ENCODE measurements around the gene LSAMP.
"Not testable (repeated sequence)": the region's sequence is repeated elsewhere in the genome, so short reads cannot be mapped to it uniquely, and the experiment has no call there.

Gene LSAMP

DNA sequence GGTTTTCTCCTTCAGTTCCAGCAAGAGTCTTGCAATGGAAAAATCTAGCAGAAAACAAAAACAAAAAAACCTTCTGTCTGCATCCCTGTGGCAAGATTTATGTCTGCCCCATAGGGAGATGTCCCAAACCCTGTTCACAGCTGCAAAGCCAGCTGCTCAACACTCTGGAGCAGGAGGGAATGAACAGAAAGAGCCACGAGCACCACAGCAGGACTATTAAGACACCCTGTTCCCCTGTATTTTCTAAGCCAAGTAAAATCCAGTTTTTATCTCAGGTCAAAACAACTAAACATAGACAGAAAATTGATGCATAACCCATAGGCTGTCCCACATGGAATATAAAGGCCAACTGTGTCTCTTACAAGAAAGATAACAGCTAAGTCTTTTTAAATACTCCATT is 357.9 kb downstream of the LSAMP start:
- DNase-seq = no peak

DNA sequence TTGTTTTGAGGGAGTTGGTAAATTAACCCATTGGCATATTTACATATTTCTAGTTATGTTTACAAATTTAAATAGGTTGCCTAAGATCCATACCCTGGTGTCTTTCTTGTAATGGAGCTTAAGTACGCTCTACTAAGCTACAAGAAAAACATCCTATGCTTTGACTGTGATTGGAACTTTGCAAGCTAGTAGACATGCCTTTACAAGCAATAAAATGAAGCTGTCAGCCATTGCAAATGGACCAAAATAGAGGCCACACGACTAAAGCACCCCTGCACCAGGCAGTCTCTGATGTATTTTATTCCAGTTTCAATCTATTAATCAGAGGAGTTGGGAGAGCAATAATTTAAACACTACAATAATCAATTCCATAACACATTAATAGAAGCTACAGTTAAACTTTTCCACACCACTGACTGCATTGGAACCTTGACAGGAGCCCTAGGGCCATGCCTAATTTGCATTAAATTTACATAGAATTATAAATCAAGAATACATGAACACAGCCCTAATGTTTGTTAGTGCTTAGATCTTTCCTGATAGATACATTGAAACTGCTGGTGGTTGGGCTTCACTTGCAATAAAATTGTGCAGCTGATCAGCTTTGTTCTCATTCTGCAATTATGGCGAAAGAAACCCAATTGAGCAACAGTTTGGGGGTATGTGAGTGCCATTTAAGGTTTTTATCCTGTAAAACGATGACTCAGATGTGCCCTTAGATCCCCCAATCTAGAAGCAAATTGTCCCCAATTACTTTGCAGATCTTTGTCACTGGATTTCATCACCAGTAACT is 360.1 kb downstream of the LSAMP start:
- no peak for DNase-seq

DNA sequence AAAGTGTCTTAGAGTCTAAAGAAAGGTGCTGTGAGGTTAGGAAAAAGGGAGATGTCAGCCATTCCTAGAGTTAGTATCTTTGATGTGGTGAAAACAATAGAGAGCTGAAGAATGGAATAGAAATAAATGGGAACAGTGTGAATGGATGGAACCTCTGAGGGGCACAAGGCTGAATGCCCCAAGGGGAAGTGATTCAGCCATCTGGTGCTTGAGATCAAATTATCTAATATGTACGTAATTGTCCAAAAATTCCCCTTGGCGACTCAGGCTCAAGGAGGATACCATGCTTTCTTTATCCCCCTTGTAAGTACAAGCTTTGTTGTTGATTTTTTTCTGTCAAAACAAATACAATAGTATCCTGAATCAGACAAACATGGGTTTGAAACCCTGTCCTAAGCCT is 361.6 kb downstream of the LSAMP start:
- DNase-seq = no peak

DNA sequence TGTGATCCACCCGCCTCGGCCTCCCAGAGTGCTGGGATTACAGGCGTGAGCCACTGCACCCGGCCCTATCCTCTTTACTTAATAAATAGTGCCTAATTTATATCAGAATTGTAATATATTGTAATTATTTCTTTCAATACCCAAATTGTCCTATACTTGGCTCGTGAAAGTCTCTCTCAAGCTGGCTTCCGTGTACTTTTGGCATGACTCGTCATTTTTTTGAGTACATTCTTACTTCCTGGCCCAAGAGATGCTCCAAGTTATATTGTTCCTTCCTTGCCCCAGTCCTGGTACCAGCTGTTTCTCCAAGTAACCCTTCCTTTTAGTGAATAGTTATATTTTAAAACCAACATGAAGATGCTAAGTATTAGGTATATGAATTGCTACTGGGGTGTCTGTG is 366.7 kb downstream of the LSAMP start:
- DNase-seq = no peak

DNA sequence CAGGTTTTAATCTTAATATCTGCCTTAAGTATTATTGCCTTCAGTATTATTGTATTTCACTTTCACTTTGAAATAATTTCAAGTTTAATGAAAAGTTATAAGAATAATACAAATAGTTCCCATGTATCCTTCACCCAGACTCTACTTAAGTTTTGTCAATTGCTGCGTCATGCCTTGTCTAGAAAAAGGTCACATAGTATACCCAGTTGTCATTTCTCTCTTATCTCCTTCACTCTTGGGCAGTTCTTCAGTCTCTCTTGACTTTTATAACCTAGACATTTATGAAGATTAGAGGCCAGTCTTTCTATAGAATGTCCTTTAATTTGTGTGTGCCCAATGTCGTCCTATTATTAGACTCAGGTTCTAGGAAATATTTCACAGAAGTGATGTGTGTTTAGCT is 367.7 kb downstream of the LSAMP start:
- DNase-seq = no peak

DNA sequence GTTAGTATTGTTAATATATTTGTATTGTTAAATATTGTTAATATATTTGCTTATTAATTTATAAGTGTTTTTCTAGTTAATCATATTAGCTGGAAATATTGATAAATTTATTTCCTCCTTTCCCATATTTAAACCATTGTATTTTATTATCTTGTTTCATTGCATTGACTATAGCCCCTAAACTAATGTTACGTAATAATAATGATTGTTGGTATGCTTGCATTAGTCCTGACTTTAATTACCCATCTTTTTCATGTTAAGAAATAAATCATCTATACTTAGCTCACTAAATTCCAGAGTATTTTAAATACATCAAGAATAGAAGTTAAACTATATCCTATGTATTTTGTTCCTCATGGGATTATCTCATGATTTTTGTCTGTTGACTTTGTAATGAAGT is 368.2 kb downstream of the LSAMP start:
- no peak for DNase-seq

DNA sequence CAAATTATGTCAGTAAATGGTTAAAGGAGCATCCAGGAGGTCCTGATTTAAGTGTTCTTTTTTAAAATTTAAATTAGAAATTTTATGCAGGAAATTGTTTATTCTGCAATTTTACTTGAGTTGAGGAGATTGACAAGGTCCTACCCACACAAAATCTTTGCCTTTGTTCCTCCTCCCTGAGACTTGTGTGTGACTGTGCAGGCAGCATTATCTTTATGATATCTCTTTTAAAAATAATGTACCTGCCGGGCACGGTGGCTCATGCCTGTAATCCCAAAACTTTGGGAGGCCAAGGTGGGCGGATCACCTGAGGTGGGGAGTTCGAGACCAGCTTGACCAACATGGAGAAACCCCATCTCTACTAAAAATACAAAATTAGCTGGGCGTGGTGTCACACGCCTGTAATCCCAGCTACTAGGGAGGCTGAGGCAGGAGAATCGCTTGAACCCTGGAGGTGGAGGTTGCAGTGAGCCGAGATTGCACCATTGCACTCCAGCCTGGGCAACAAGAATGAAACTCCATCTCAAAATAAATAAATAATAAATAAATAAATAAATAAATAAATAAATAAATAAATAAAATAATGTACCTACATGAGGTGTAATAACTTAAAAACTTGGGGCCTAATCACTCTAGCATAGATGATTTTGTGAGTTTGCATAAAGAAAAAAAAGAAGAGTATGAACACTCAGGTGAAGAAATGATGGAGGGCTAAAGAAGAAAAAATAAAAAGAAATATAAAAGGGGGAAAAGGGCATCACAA is 374.6 kb downstream of the LSAMP start:
- DNase-seq = not testable (repeated sequence)

DNA sequence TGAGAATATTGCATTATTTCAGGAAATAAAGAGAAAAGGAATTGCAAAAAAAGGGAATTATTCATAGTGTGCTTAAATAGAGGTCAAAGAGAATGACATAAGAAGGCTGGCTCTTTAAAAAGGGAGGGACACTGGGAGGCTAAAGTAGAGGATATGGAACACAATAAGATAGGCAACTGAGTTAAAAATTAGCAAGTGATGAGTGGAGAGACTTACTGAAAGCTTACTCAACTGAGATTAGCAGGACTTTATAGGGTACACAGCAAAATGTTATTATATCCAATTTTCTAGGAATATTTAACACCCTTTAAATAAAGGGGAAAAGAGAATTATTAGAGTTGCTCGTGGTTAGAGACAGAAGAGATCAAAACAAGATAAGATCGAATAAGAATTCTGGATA is 375.2 kb downstream of the LSAMP start:
- no peak for DNase-seq

DNA sequence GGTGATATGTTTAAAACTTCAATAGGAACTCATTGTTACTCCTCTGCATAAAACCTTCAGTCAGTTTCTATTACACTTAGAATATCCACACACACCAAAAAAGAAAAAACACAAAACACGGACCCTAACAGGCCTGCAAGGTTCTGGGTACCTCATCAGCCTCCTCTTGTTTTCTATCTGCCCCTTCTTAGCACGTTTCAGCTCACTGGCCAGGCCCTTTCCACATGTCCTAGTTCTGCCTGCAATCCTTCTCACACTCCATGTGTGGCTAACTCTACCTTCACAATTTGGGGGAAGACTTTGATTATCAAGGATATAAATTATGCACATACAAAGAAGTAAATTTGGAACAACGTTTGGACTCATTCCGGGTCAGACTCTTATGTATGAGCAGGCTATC is 376.3 kb downstream of the LSAMP start:
- no peak for DNase-seq

DNA sequence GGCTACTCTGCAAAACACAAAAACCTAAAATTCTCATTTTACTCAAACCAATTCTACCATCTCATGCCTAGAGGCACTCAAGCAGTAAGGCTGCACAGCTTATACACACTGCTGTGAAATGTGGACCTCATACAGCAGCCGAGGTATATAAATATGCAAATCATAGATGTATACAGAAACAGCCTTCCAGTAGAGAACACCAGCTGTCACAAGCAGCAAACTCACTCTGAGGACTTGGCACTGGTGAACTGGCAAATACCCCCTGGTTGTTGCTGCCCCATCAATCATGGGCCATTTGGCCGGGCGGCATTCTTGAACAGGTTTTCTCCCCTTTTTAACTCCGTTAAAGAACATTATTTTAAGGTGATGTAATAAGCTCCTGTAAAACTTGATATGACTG is 378.0 kb downstream of the LSAMP start:
- DNase-seq = no peak

DNA sequence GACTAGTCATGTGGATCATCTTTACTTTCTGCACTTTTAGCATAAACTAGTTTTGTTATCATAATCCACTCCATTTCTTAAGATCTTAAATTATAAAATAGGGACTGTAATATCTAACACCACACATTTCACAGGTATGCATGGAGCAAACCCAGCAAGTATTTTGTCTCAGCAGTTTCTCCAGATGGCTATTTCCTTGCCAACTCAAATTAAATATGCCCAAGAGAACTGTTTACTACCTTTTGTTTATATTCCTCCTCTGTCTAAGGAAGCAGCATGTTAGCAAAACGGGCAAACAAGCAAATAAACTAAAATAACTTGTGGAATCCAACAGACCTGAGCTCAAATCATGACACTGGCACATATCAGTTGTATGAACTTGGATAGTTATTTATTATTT is 379.8 kb downstream of the LSAMP start:
- no peak for DNase-seq

DNA sequence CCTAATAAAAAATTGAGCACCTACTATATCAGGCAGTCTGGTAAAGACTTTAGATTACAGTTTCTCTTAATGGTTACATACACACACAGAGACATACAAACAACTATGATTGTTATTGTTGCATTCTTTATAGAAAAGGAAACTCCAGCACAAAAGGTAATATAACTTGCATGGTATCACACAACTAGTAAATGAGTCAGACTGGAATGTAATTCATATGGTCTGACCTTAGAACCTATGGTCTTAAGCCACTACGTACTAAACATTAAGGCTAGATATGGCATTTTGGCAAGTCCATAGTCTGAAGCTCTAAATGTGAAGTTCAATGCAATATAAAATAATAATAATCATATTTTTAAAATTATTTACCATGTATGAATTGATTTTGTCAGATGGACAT is 380.6 kb downstream of the LSAMP start:
- no peak for DNase-seq

DNA sequence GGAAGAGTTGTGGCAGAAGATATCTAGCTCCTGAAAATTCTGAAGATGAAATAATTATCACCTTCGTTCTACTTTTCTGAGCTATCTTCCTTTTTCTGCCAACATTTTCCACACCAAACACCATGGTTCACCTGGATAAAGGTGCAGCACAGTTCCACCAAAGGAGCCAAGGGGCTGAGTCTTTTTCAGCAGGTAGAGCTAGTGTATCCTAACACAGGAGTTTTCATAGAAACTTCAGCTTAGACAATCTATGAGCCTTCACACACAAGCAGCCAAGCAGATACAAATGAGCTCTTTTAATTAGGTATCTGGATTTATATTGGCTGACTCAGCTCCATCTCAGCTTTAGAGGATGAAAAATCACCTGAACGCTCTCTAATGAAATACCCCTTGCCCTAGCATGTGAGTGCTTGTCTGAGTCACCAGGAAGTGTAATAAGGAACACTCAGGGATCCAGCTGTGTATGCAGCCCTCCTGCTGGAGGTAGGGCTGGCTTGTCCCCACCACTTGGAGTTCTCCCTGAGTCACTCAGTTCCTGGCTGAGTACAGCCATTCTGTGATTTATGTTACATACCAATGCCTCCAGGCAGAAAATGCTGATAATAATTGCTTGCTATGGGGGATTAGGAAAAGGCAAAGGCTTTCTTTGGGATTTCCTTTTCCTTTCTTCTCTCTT is 385.7 kb downstream of the LSAMP start:
- DNase-seq = no peak

DNA sequence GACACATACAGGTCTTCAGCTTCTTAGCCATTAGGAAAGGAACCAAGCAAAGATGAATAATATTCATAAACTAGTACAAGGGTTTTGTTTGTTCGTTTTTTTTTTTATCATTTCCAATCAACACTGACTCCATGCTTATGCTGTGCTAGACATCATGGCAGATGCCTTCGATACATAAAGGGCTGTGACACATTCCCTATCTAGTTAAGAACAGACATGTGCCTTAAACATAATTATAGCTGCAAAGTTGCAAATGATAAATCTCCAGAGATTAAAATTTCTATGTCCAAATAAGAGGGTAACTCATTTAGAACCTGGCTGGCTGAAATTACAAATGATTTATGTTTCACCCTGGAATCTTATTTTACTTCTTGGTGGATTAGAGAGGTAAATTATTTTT is 386.4 kb downstream of the LSAMP start:
- no peak for DNase-seq

DNA sequence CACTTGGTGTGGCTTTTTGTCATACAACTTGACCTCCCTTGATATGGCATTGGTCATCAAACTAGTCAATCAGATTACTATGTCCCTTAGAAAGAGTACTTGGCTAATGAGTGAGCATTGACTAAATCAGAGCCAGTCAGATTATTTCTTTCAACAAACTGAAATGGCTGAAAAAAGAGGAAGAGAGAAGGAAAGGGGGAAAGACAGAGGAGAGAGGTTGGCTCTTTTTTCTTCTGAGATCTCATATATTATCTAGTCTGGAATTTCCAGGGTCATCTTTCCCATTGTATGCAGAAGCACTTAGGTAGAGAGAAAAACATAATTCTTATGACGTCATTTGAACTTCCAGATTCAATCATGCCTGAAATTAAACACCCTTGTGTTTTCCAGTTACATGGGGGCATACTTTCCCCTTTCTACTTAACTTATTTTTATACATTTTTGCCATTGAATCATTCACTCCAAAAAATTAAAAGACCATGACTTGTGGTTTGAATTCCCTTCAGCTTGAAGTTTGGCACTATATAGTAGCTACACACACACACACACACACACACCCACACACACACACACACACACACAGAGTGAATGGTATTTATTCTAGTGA is 387.8 kb downstream of the LSAMP start:
- no peak for DNase-seq

DNA sequence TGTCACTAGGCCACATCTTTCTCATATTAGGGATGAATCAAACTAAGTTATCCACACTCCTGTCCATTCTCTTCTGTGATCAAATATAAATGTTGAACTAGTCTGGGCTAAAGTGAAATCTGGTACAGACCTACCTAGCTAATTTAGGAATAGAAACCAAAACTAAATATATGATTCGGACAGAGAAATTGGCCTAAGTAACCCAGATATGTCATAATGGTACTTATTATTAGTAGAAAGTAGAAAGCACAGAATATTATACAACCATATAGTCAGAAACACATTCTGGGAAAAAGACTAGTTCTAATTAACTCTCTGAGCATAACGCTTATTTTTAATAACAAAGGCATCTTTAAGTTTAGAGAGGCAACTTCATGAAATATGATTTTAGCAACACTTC is 389.0 kb downstream of the LSAMP start:
- no peak for DNase-seq

DNA sequence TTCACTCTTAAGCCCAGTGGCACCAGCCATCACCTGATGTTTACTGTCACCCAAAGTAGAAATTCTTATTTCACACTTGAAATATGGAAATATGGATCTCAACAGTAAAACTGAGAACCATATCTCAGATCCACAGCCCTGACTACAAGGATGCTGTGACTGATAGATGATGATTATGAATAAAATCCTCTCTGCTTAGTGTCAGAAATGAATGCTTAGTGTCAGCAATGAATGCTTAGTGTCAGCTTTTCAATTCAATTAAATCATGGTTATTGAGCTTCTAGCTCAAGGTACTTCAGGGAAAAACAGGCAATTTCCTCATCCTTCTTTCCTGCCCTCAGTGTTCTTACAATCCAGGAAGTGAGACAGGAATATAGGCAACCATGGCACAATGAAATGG is 392.3 kb downstream of the LSAMP start:
- no peak for DNase-seq

DNA sequence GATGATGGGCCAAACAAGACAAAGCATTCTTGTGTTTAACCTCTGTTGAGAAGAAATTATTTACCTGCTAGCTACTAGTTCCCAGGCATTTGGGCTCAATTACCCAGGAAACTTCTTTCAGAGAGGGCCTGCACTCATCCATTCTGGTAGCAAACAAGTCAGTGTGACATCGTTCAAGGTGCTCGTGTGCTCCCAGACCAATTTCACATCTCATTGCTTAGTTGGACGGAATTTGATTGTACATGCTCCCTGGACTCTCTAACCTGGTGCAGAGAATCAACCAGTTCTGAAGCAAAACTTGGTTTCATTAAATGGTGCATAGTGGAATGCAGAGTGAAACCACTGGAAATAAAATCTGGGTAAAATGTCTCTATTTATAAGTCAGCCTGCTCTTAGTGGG is 392.7 kb downstream of the LSAMP start:
- no peak for DNase-seq

DNA sequence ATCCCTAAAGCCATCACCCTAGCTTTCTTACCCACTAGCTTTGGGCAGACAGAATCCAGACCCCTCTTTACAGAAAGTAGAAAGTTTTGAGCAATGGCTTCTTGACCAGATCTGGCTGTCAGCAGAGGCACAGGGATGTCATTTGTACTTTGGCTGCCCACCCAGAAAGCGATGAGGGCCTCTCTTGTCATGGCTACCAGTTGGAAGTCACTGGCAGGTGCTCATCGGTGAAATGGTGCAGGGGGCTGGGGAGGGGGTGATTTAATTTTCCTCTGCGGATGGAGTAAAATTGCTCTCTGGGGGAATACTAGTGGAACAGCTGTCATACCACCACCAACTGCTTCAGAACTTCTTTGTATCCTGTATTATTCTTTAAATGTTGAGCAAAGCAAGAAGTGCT is 393.7 kb downstream of the LSAMP start:
- no peak for DNase-seq

DNA sequence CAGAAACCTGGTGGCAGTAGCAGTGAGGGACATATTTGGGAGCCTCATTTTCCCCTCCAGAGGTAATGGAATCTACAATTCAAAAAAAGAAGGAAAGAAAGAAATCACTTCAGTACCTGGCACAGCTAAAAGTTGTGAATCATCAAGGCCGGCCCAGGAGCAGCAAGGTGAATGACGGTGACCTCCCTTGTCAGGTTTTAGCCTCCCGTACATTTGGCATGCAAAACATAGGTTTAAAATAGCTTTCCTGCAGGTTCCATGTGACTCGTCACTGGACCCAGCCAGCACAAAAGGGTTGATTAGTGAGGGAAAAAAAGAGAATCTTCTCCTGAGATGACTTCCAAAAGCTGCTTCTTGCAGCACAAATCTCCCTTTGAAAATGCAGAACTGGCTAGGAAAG is 394.2 kb downstream of the LSAMP start:
- no peak for DNase-seq

DNA sequence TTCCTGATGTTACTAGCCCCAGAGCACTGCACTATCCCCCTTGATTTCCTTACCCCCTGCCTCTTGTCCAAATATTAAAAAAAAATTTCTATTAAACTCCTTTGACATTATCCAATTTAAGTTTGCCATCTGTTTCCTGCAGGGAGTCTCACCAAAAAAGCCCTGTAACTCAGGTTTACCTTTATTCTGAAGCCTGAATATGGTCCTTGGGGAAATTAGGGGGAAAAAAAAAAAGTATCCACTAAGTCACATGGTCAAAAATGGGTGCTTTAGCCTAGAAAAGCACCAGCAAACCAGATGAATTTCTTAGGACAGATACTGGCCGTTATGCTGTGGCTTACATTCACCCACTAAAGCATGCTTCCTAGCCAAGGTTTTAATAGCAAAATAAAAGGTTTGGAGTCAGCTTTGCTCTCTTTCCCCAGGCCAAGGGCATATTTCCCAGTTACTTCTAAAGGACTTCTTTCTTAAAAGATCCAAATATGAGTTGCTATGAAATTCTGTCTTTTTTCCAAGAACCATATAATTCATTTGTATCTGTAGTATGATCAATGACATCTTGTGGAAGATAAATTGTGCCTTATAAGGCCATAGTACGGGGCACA is 394.9 kb downstream of the LSAMP start:
- no peak for DNase-seq

DNA sequence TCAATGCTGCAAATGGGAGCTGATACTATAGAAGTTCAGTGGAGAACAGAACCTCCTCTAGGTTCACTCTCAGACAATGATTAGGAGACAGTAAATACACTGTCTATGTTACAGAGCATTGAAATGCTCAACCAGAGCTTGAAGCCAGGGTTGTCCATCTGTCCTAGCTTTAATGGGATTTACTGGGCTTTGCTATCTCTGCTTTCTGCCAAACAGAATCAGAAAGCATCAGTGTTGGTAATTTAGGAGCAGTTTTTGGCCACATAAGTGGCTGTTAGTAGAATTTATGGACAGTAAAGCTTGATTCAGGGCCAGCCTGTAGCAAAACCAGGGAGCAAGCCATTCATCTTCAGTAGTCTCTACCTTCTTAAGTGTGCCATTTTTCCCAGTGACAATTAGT is 396.3 kb downstream of the LSAMP start:
- DNase-seq = no peak

DNA sequence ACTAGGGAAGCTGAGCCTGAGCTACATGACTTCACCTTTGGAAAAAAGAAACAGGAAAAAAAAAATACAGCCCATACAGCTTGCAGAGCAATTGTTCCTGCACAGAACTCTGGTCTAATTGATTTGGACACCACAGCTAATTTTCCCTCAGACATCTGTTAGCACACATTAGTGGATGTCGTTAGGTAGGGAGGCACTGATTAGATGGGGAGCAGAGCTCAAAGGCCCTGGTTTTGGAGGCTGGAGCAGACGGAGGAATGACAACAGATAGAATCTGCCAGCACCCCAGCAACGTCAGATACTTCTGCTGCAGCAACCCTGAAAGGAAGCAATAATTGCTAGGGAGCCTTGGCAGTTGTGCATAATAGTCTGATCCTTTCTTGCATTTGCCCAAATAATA is 398.9 kb downstream of the LSAMP start:
- DNase-seq = no peak

Data from CD4-positive, alpha-beta T cell treated with Interleukin-10 for 1 hour (primary cell).